ENCODE results near the gene PTPN7.

PTPN7 gene

DNA sequence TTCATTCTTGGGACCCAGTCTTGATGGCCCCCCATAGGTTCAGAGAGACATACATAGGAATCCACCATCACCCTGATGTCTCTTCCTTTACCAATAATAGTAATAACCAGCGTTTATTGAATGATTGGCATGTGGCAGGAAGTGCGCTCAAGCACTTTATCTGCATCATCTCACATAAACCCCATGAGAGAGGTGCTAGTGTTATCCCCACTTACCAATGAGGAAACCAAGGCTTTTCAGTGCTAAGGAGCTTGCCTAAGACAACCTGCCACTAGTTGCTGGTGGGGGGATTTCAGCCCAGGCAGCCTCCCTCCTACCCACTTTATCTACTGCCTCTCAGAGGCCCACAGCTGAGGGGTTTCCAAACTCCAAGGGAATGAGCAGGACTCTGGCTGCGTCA, 40.9 kb upstream of the PTPN7 start:
- H3K9me3 ChIP-seq (ENCODE audit: insufficient read depth, low read length) = no peaks in the 10 kb centered on the region
- H2AFZ ChIP-seq (ENCODE audit: low read depth, low read length) = no peak overlapping the region
- no peak for TF ChIP-seq EZH2phosphoT487 (IDR thresholded peaks at IDR 0.05; ENCODE audit: low read depth)
- TF ChIP-seq, protein P1, sequence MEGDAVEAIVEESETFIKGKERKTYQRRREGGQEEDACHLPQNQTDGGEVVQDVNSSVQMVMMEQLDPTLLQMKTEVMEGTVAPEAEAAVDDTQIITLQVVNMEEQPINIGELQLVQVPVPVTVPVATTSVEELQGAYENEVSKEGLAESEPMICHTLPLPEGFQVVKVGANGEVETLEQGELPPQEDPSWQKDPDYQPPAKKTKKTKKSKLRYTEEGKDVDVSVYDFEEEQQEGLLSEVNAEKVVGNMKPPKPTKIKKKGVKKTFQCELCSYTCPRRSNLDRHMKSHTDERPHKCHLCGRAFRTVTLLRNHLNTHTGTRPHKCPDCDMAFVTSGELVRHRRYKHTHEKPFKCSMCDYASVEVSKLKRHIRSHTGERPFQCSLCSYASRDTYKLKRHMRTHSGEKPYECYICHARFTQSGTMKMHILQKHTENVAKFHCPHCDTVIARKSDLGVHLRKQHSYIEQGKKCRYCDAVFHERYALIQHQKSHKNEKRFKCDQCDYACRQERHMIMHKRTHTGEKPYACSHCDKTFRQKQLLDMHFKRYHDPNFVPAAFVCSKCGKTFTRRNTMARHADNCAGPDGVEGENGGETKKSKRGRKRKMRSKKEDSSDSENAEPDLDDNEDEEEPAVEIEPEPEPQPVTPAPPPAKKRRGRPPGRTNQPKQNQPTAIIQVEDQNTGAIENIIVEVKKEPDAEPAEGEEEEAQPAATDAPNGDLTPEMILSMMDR (IDR thresholded peaks at IDR 0.05; ENCODE audit: low read depth, low read length) = no peak
- H3K9ac ChIP-seq (ENCODE audit: low read length) = no peak overlapping the region
- H3K4me2 ChIP-seq (ENCODE audit: low read length) = no peak overlapping the region
- H3K4me3 ChIP-seq (ENCODE audit: low read length) = no peak overlapping the region
- peaks cover 20% of the 10 kb centered on the region for H3K27me3 ChIP-seq (ENCODE audit: low read depth, low read length)
- H3K27ac ChIP-seq (ENCODE audit: low read length) = no peak overlapping the region
- H3K79me2 ChIP-seq (ENCODE audit: low read length) = no peaks in the 10 kb centered on the region
- no peaks in the 10 kb centered on the region for H4K20me1 ChIP-seq (ENCODE audit: insufficient read depth, low read length)
- H3K4me1 ChIP-seq (ENCODE audit: low read length) = peaks cover 12% of the 10 kb centered on the region
- H3K36me3 ChIP-seq (replicated peaks; ENCODE audit: low read depth, low read length) = no peaks in the 10 kb centered on the region

DNA sequence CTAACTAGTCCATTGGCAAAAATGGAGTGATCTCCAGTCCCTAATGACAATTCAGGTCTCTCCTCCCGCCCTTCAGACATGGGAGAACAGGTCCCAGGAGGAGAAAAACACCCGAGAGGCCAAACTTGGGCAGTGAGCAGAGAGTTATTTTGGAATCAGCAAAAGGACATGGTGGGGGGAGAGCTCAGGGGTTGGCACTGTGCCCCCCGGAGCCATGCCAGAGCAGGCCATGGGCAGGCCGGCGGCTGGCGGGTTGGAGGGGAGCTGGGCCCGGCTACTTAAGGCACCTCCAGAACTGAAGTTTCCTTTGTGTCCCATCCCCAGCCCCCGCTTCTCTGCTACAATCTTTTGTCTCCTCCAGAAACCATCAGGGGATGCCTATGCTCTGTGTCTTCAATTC, 40.3 kb upstream of the PTPN7 start:
- Histone ChIP-seq H3K36me3 (replicated peaks; ENCODE audit: low read depth, low read length) (no peaks in the 10 kb centered on the region), H3K4me1 (ENCODE audit: low read length) (peaks cover 12% of the 10 kb centered on the region), H3K27me3 (ENCODE audit: low read depth, low read length) (peaks cover 24% of the 10 kb centered on the region), H3K27ac (ENCODE audit: low read length) (no peak overlapping the region), H3K4me2 (ENCODE audit: low read length) (no peak overlapping the region), H4K20me1 (ENCODE audit: insufficient read depth, low read length) (no peaks in the 10 kb centered on the region), H3K9me3 (ENCODE audit: insufficient read depth, low read length) (no peaks in the 10 kb centered on the region), H3K4me3 (ENCODE audit: low read length) (no peak overlapping the region), H2AFZ (ENCODE audit: low read depth, low read length) (no peak overlapping the region), H3K79me2 (ENCODE audit: low read length) (no peaks in the 10 kb centered on the region), H3K9ac (ENCODE audit: low read length) (no peak overlapping the region)
- no peak for TF ChIP-seq EZH2phosphoT487 (IDR thresholded peaks at IDR 0.05; ENCODE audit: low read depth)
- TF ChIP-seq, protein P1 (IDR thresholded peaks at IDR 0.05; ENCODE audit: low read depth, low read length) = no peak

DNA sequence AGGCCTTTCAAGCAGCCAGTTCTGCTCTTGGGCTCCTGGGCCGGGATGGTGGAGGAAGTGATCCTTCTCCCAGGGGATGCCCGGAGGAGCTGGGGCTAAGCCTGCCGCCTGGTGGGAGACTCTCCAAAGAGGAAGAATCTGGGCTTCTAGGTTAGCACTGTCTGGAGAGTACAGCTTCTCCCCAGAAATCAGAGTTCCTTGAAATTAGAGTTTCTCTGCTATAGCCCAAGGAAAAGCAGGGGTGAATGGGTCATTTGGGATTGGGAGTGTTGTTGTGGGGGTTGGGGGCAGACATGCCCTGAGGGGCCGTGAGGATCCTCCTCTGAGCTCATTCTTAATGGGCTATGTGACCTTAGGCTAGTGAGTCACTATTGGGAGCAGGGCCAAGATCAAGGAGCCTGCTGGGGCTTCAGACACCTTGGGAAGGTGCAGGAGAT, 39.7 kb upstream of the PTPN7 start:
- H3K27me3 ChIP-seq (ENCODE audit: low read depth, low read length) = peaks cover 30% of the 10 kb centered on the region
- no peak for TF ChIP-seq EZH2phosphoT487 (IDR thresholded peaks at IDR 0.05; ENCODE audit: low read depth)
- TF ChIP-seq, protein P1 (IDR thresholded peaks at IDR 0.05; ENCODE audit: low read depth, low read length) = no peak
- no peaks in the 10 kb centered on the region for H3K9me3 ChIP-seq (ENCODE audit: insufficient read depth, low read length)
- H4K20me1 ChIP-seq (ENCODE audit: insufficient read depth, low read length) = no peaks in the 10 kb centered on the region
- H3K36me3 ChIP-seq (replicated peaks; ENCODE audit: low read depth, low read length) = no peaks in the 10 kb centered on the region
- H3K4me2 ChIP-seq (ENCODE audit: low read length) = no peak overlapping the region
- H3K27ac ChIP-seq (ENCODE audit: low read length) = no peak overlapping the region
- H3K9ac ChIP-seq (ENCODE audit: low read length) = no peak overlapping the region
- H3K4me3 ChIP-seq (ENCODE audit: low read length) = no peak overlapping the region
- peaks cover 12% of the 10 kb centered on the region for H3K4me1 ChIP-seq (ENCODE audit: low read length)
- no peak overlapping the region for H2AFZ ChIP-seq (ENCODE audit: low read depth, low read length)
- no peaks in the 10 kb centered on the region for H3K79me2 ChIP-seq (ENCODE audit: low read length)

DNA sequence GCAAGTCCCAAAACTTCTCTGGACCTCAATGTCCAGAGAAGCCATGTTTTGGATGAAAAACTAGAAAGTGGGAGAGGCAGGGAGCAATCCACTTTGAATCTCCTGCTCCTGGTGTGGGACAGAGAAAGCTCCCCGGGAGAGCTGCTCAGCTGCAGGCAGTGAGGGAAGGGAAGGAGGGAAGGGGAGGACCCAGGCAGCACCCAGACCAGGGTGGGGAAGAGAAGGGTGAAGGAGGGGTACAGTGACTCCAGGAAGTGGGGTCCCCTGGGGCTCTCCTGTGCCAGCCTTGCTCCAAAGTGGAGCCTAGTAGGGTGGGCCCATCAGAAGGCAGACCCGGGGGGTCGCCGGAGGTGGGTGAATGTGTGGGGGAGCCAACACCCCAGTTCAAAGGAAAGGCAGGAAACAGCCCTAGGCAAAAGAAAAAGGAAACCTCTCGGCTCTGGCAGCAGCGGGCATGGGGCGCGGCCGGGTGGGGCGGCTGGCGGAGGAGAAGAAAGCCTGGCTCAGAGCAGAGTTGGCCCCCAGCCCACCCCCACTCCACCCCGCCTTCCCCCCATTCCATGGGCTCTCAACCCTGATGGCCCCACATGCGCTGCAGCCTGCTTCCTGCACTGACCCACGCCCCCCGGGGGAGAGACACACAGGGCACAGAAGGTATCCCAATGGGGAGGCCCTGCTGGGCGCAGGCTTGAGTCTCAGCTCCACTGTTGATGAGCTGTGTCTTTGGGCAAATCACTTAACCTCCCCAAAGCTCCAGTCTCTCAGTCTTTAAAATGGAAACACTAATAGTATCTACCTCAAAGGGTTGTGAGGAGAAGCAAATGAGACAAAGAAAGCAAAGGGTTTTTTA, 38.9 kb upstream of the PTPN7 start:
- Histone ChIP-seq H3K4me1 (ENCODE audit: low read length) (peaks cover 10% of the 10 kb centered on the region), H3K36me3 (replicated peaks; ENCODE audit: low read depth, low read length) (no peaks in the 10 kb centered on the region), H3K27me3 (ENCODE audit: low read depth, low read length) (peaks cover 33% of the 10 kb centered on the region), H3K4me3 (ENCODE audit: low read length) (no peak overlapping the region), H2AFZ (ENCODE audit: low read depth, low read length) (no peak overlapping the region), H3K4me2 (ENCODE audit: low read length) (no peak overlapping the region), H3K9me3 (ENCODE audit: insufficient read depth, low read length) (no peaks in the 10 kb centered on the region), H3K27ac (ENCODE audit: low read length) (no peak overlapping the region), H3K79me2 (ENCODE audit: low read length) (no peaks in the 10 kb centered on the region), H3K9ac (ENCODE audit: low read length) (no peak overlapping the region), H4K20me1 (ENCODE audit: insufficient read depth, low read length) (no peaks in the 10 kb centered on the region)
- TF ChIP-seq EZH2phosphoT487 (IDR thresholded peaks at IDR 0.05; ENCODE audit: low read depth) = no peak
- TF ChIP-seq, protein P1 (IDR thresholded peaks at IDR 0.05; ENCODE audit: low read depth, low read length) = no peak

Data from OCI-LY3 (cell line).